H9 (cell line): ENCODE data around the gene ZNF846. TPM values are rescaled to one million over a fixed set of nuclear protein-coding genes. Genes with fewer than 3 reads are reported as not detected.

Experiments
- DNase-seq: peaks from one replicate; pipeline ENCODE4 v3.0.0-alpha.2; 2017
- H2AFZ ChIP-seq: one replicate; pipeline ENCODE4 v1.6.1; 2013; ENCODE audit warnings: mild to moderate bottlenecking, low read length, control low read depth, moderate library complexity
- H2AK5ac ChIP-seq: 2 replicates; pipeline ENCODE4 v1.6.1; 2013; ENCODE audit warnings: low read length, control low read depth, mixed read lengths; ENCODE audit not compliant: insufficient read length
- H2BK120ac ChIP-seq: one replicate; pipeline ENCODE4 v1.6.1; 2013; ENCODE audit warnings: low read depth, mild to moderate bottlenecking, low read length, control low read depth, inconsistent platforms; ENCODE audit not compliant: poor library complexity, severe bottlenecking
- H2BK12ac ChIP-seq: 2 replicates; pipeline ENCODE4 v1.6.1; 2013; ENCODE audit warnings: low read length, control low read depth, mixed read lengths, low read depth; ENCODE audit not compliant: insufficient read length
- H2BK15ac ChIP-seq: 2 replicates; pipeline ENCODE4 v1.6.1; 2013; ENCODE audit warnings: low read depth, low read length, control low read depth
- H2BK20ac ChIP-seq: one replicate; pipeline ENCODE4 v1.6.1; 2013; ENCODE audit warnings: low read depth, mild to moderate bottlenecking, low read length, control low read depth, inconsistent platforms; ENCODE audit not compliant: poor library complexity, severe bottlenecking
- H2BK5ac ChIP-seq: 2 replicates; pipeline ENCODE4 v1.6.1; 2013; ENCODE audit warnings: low read length, control low read depth, mixed read lengths; ENCODE audit not compliant: insufficient read length
- H3K14ac ChIP-seq: 2 replicates; pipeline ENCODE4 v1.6.1; 2013; ENCODE audit warnings: low read length, control low read depth; ENCODE audit not compliant: insufficient read depth
- H3K18ac ChIP-seq: 2 replicates; pipeline ENCODE4 v1.6.1; 2013; ENCODE audit warnings: low read depth, mild to moderate bottlenecking, mixed read lengths, low read length, control low read depth; ENCODE audit not compliant: insufficient read length
- H3K23ac ChIP-seq: 2 replicates; pipeline ENCODE4 v1.6.1; 2013; ENCODE audit warnings: low read length, control low read depth, mixed read lengths, low read depth; ENCODE audit not compliant: insufficient read length
- H3K23me2 ChIP-seq: 2 replicates; pipeline ENCODE4 v1.6.1; 2013; ENCODE audit warnings: low read depth, mild to moderate bottlenecking, mixed read lengths, low read length, control low read depth; ENCODE audit not compliant: insufficient read length, poor library complexity, severe bottlenecking
- H3K27ac ChIP-seq: 2 replicates; pipeline ENCODE4 v1.5.1; 2013; ENCODE audit warnings: low read length, control low read depth, mixed read lengths, low read depth; ENCODE audit not compliant: insufficient read length
- H3K27me3 ChIP-seq: 2 replicates; pipeline ENCODE4 v1.6.1; 2013; ENCODE audit warnings: low read length, control low read depth, inconsistent platforms; ENCODE audit not compliant: insufficient read depth
- H3K4ac ChIP-seq: 2 replicates; pipeline ENCODE4 v1.6.1; 2013; ENCODE audit warnings: low read depth, mild to moderate bottlenecking, control low read depth, inconsistent platforms, low read length, moderate library complexity
- H3K4me1 ChIP-seq: 2 replicates; pipeline ENCODE4 v1.6.1; 2013; ENCODE audit warnings: low read length, control low read depth, inconsistent platforms; ENCODE audit not compliant: insufficient read depth
- H3K4me2 ChIP-seq: 2 replicates; pipeline ENCODE4 v1.6.1; 2013; ENCODE audit warnings: low read length, control low read depth, mixed read lengths; ENCODE audit not compliant: insufficient read length, insufficient read depth
- H3K56ac ChIP-seq: 2 replicates; pipeline ENCODE4 v1.6.1; 2013; ENCODE audit warnings: low read depth, mild to moderate bottlenecking, mixed read lengths, low read length, control low read depth; ENCODE audit not compliant: insufficient read length
- H3K79me1 ChIP-seq: 2 replicates; pipeline ENCODE4 v1.6.1; 2013; ENCODE audit warnings: low read depth, mild to moderate bottlenecking, moderate library complexity, low read length, control low read depth, inconsistent platforms; ENCODE audit not compliant: insufficient read depth, poor library complexity, severe bottlenecking
- H3K79me2 ChIP-seq: 2 replicates; pipeline ENCODE4 v1.6.1; 2013; ENCODE audit warnings: low read length, control low read depth, inconsistent platforms; ENCODE audit not compliant: insufficient read depth
- H3K9ac ChIP-seq: 2 replicates; pipeline ENCODE4 v1.6.1; 2013; ENCODE audit warnings: low read length, control low read depth, mixed read lengths; ENCODE audit not compliant: insufficient read length; ENCODE audit errors: extremely low read depth
- H3K9me3 ChIP-seq: one replicate; pipeline ENCODE4 v1.6.1; 2013; ENCODE audit warnings: low read depth, low read length, inconsistent platforms; ENCODE audit not compliant: control insufficient read depth
- H3T11ph ChIP-seq: one replicate; pipeline ENCODE4 v1.6.1; 2013; ENCODE audit warnings: mild to moderate bottlenecking, low read length, control low read depth, inconsistent platforms
- H4K20me1 ChIP-seq: one replicate; pipeline ENCODE4 v1.6.1; 2013; ENCODE audit not compliant: control insufficient read depth, insufficient read length, insufficient read depth
- H4K5ac ChIP-seq: 2 replicates; pipeline ENCODE4 v1.6.1; 2013; ENCODE audit warnings: low read depth, mild to moderate bottlenecking, mixed read lengths, low read length, control low read depth; ENCODE audit not compliant: insufficient read length
- H4K8ac ChIP-seq: replicated peaks from 2 replicates; pipeline ENCODE4 v1.6.1; 2013; ENCODE audit warnings: low read length, control low read depth, mixed read lengths, low read depth; ENCODE audit not compliant: insufficient read length
- H4K91ac ChIP-seq: 2 replicates; pipeline ENCODE4 v1.6.1; 2013; ENCODE audit warnings: low read depth, mild to moderate bottlenecking, moderate library complexity, mixed read lengths, low read length, control low read depth; ENCODE audit not compliant: insufficient read length
- H3K27ac Mint-ChIP-seq, 3 experiments: 2 replicates in 2 of 3; 3 replicates in 1 of 3; pipeline ENCODE4 v1.8.0; 2020 to 2021; ENCODE audit warnings: mixed read lengths in 3 of 3, mild to moderate bottlenecking in 1 of 3, moderate library complexity in 1 of 3
- H3K27me3 Mint-ChIP-seq: 2 replicates; pipeline ENCODE4 v1.8.0; 2021; ENCODE audit warnings: low read depth, mild to moderate bottlenecking, moderate library complexity, mixed read lengths
- H3K36me3 Mint-ChIP-seq, 3 experiments: 2 replicates in 2 of 3; 3 replicates in 1 of 3; pipeline ENCODE4 v1.8.0; 2020 to 2021; ENCODE audit warnings: low read depth in 3 of 3, mixed read lengths in 3 of 3; ENCODE audit not compliant: insufficient read depth in 1 of 3
- H3K4me1 Mint-ChIP-seq, 2 experiments: 2 replicates each; pipeline ENCODE4 v1.8.0; 2020; ENCODE audit warnings: mixed read lengths in 2 of 2
- H3K4me3 Mint-ChIP-seq, 2 experiments: 2 replicates in 1 of 2; 3 replicates in 1 of 2; pipeline ENCODE4 v1.8.0; 2020 to 2021; ENCODE audit warnings: mild to moderate bottlenecking in 2 of 2, mixed read lengths in 2 of 2, moderate library complexity in 1 of 2
- H3K9me3 Mint-ChIP-seq, 2 experiments: 2 replicates in 1 of 2; 3 replicates in 1 of 2; pipeline ENCODE4 v1.8.0; 2020; ENCODE audit warnings: mild to moderate bottlenecking in 2 of 2, mixed read lengths in 2 of 2, moderate library complexity in 1 of 2
- WGBS: extraction: QIAGEN DNeasy Blood & Tissue Kit; methylation state at CpG from one replicate; pipeline ENCODE4 v1.1.7; 2013; ENCODE audit warnings: missing lambda C conversion rate, low lambda C conversion rate, mixed read lengths; ENCODE audit not compliant: insufficient read length; ENCODE audit errors: extremely low coverage; 5-methylcytosine and 5-hydroxymethylcytosine counted together
- total RNA-seq: library from RNA; stranded (reverse); gene quantifications from 2 replicates; pipeline ENCODE4 v1.2.1, GENCODE V29; 2021
- TF ChIP-seq, protein P1 (sequence below): fragments of 200-600 bp; sonication (generic); conservative IDR thresholded peaks from 3 replicates; pipeline ENCODE4 v1.8.0; 2021; ENCODE audit warnings: antibody characterized with exemption, mild to moderate bottlenecking

ZNF846 gene
- total RNA-seq, 1 experiment from 2014 or later: 9.2 TPM

DNA sequence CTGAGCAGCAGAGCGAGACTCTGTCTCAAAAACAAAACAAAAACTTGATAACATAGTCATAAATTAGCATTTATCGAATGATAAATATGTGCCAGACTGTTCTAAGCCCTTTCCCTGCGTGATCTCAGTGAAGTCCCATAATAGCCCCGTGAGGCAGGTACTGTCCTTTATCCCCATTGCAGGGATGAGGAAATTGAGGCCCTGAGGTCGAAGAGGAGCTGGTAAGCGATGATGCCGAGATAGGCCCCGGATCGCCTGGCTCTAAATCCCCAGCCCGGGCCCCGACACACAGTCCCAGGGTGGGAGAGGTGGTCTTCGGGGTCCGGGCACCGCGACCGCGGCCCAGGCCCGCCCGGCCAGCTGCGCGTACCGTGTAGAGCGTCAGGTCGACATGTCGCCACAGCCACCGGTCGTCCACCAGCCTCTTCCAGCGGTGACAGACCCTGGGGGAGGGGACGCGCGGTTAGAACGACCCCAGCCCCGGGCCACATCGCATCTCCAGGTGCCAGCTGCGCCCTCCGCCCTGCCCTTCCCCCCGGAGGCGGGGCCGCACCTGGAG lies 49.7 kb upstream of the ZNF846 start:
- Histone ChIP-seq H3K9me3 (no peaks in the 10 kb centered on the region), H2BK120ac (no peak overlapping the region), H2BK12ac (no peak overlapping the region), H4K20me1 (peaks cover 5% of the 10 kb centered on the region), H3K79me1 (peaks cover 16% of the 10 kb centered on the region), H3K27ac (no peak overlapping the region), H3K4ac (no peak overlapping the region), H3K4me2 (peak overlapping the region; percentile 100), H2BK20ac (no peak overlapping the region), H3K18ac (no peak overlapping the region), H2BK15ac (no peak overlapping the region; the same call in 1 of the 2 replicates), H3T11ph (no peak overlapping the region), H3K23me2 (peaks cover 7% of the 10 kb centered on the region), H3K14ac (peak overlapping the region; percentile 11; the same call in 1 of the 2 replicates), H4K8ac (no peak overlapping the region), H3K27me3 (no peaks in the 10 kb centered on the region), H4K5ac (no peak overlapping the region), H2AFZ (no peak overlapping the region), H3K9ac (peak overlapping the region; percentile 90), H3K56ac (no peak overlapping the region), H2BK5ac (no peak overlapping the region), H4K91ac (no peak overlapping the region), H3K23ac (no peak overlapping the region), H3K79me2 (peaks cover 12% of the 10 kb centered on the region; the same call in 1 of the 2 replicates), H2AK5ac (no peak overlapping the region), H3K4me1 (peaks cover 3% of the 10 kb centered on the region; the same call in 1 of the 2 replicates)
- Mint-ChIP-seq H3K4me1 (peaks cover 7 to 23% of the 10 kb centered on the region in 2 experiments), H3K27ac (peak overlapping the region; percentile 89 to 98 (median 97); a peak in 4 of 7 replicates), H3K4me3 (peak overlapping the region; percentile 88 to 94), H3K36me3 (peaks cover 32 to 33% (median 32%) of the 10 kb centered on the region in 3 experiments), H3K27me3 (no peaks in the 10 kb centered on the region), H3K9me3 (peaks cover 14 to 15% of the 10 kb centered on the region in 2 experiments)
- DNase-seq: no peak
- WGBS: no CpG with 5 or more reads among the region's 39 CpGs
- TF ChIP-seq, protein P1, sequence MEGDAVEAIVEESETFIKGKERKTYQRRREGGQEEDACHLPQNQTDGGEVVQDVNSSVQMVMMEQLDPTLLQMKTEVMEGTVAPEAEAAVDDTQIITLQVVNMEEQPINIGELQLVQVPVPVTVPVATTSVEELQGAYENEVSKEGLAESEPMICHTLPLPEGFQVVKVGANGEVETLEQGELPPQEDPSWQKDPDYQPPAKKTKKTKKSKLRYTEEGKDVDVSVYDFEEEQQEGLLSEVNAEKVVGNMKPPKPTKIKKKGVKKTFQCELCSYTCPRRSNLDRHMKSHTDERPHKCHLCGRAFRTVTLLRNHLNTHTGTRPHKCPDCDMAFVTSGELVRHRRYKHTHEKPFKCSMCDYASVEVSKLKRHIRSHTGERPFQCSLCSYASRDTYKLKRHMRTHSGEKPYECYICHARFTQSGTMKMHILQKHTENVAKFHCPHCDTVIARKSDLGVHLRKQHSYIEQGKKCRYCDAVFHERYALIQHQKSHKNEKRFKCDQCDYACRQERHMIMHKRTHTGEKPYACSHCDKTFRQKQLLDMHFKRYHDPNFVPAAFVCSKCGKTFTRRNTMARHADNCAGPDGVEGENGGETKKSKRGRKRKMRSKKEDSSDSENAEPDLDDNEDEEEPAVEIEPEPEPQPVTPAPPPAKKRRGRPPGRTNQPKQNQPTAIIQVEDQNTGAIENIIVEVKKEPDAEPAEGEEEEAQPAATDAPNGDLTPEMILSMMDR: no peak
